PFSK-1 (cell line): ENCODE results near the gene EXOC4.

Experiments used
- POLR2AphosphoS5 ChIP-seq: IDR thresholded peaks from 2 replicates; pipeline ENCODE4 v1.6.1; 2012; ENCODE audit warnings: low read depth, mild to moderate bottlenecking, control low read depth, low read length, moderate library complexity
- SIN3A ChIP-seq: IDR thresholded peaks from 2 replicates; pipeline ENCODE4 v1.6.1; 2012; ENCODE audit warnings: mild to moderate bottlenecking, low read length, moderate library complexity, borderline replicate concordance; ENCODE audit not compliant: insufficient read depth
- TAF1 ChIP-seq: IDR thresholded peaks from 2 replicates; pipeline ENCODE4 v1.6.1; 2012; ENCODE audit warnings: low read length, control low read depth, borderline replicate concordance; ENCODE audit not compliant: insufficient read depth
- TF ChIP-seq, protein P1 (sequence below), 2 experiments: IDR thresholded peaks; 2 replicates each; pipeline versions ENCODE4 v1.6.1 to v1.8.0; 2011 to 2012; ENCODE audit warnings: low read depth in 2 of 2, low read length in 2 of 2, control low read depth in 1 of 2, inconsistent platforms in 1 of 2, mild to moderate bottlenecking in 1 of 2, moderate library complexity in 1 of 2; ENCODE audit not compliant: insufficient read depth in 1 of 2

- TF ChIP-seq TAF1, result no peak
- no peak for TF ChIP-seq SIN3A
- no peak for TF ChIP-seq POLR2AphosphoS5
- TF ChIP-seq, protein P1, sequence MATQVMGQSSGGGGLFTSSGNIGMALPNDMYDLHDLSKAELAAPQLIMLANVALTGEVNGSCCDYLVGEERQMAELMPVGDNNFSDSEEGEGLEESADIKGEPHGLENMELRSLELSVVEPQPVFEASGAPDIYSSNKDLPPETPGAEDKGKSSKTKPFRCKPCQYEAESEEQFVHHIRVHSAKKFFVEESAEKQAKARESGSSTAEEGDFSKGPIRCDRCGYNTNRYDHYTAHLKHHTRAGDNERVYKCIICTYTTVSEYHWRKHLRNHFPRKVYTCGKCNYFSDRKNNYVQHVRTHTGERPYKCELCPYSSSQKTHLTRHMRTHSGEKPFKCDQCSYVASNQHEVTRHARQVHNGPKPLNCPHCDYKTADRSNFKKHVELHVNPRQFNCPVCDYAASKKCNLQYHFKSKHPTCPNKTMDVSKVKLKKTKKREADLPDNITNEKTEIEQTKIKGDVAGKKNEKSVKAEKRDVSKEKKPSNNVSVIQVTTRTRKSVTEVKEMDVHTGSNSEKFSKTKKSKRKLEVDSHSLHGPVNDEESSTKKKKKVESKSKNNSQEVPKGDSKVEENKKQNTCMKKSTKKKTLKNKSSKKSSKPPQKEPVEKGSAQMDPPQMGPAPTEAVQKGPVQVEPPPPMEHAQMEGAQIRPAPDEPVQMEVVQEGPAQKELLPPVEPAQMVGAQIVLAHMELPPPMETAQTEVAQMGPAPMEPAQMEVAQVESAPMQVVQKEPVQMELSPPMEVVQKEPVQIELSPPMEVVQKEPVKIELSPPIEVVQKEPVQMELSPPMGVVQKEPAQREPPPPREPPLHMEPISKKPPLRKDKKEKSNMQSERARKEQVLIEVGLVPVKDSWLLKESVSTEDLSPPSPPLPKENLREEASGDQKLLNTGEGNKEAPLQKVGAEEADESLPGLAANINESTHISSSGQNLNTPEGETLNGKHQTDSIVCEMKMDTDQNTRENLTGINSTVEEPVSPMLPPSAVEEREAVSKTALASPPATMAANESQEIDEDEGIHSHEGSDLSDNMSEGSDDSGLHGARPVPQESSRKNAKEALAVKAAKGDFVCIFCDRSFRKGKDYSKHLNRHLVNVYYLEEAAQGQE (IDR thresholded peaks at IDR 0.05; ENCODE audit: insufficient read depth in 1 of 2, low read depth in 2 of 2, low read length in 2 of 2), result no peak
Measured at GRCh38 chr7:133770863-133771492, 518.1 kb downstream of the EXOC4 start.
